Sigmoid colon (tissue), 7 donors: Measurements from ENCODE around the gene SLC16A3. TPM values are rescaled to one million over a fixed set of nuclear protein-coding genes. Genes with fewer than 3 reads are reported as not detected.

ENCODE experiments used
- DNase-seq: peaks from one replicate; pipeline ENCODE4 v3.0.0-alpha.2; 2019
- H3K27ac ChIP-seq, 4 donors: fragments of 200-600 bp; sonication (generic); one replicate each; pipeline ENCODE4 v1.5.1; 2016 to 2019; ENCODE audit warnings: mild to moderate bottlenecking in 1 of 4
- H3K27me3 ChIP-seq, 3 donors: fragments of 200-600 bp; sonication (generic); one replicate each; pipeline ENCODE4 v1.5.1; 2019; ENCODE audit warnings: mild to moderate bottlenecking in 1 of 3
- H3K36me3 ChIP-seq, 4 donors: fragments of 200-600 bp; sonication (generic); one replicate each; pipeline ENCODE4 v1.5.1; 2016 to 2019
- H3K4me1 ChIP-seq, 4 donors: fragments of 200-600 bp; sonication (generic); one replicate each; pipeline ENCODE4 v1.5.1; 2017 to 2019
- H3K4me3 ChIP-seq, 4 donors: fragments of 200-600 bp; sonication (generic); one replicate each; pipeline ENCODE4 v1.5.1; 2017 to 2019; ENCODE audit warnings: mild to moderate bottlenecking in 2 of 4, moderate library complexity in 1 of 4
- H3K9me3 ChIP-seq, 4 donors: fragments of 200-600 bp in 3 of 4; sonication (generic) in 3 of 4; one replicate each; pipeline versions ENCODE4 v1.5.1 to v1.6.1; 2013 to 2019
- CTCF ChIP-seq, 4 experiments: fragments of 450-650 bp in 3 of 4; fragments of 200-600 bp in 1 of 4; IDR thresholded peaks; one replicate each; pipeline ENCODE4 v1.5.1; 2016 to 2019; ENCODE audit warnings: antibody characterized with exemption in 4 of 4, mild to moderate bottlenecking in 3 of 4, moderate library complexity in 2 of 4
- EP300 ChIP-seq, 4 donors: sonication (generic); formaldehyde crosslinking; IDR thresholded peaks; one replicate each; pipeline ENCODE4 v1.6.1; 2017; ENCODE audit warnings: antibody characterized with exemption in 4 of 4
- POLR2A ChIP-seq, 2 donors: fragments of 450-650 bp; IDR thresholded peaks; one replicate each; pipeline ENCODE4 v1.6.1; 2016; ENCODE audit warnings: antibody characterized with exemption in 2 of 2, mild to moderate bottlenecking in 2 of 2, moderate library complexity in 2 of 2
- POLR2AphosphoS5 ChIP-seq, 4 donors: sonication (generic); formaldehyde crosslinking; IDR thresholded peaks; one replicate each; pipeline ENCODE4 v1.6.1; 2017; ENCODE audit warnings: antibody characterized with exemption in 4 of 4
- WGBS, 2 donors: extraction: QIAGEN DNeasy Blood & Tissue Kit; methylation state at CpG; one replicate each; pipeline ENCODE4 v1.1.7; 2013; 5-methylcytosine and 5-hydroxymethylcytosine counted together
- intact Hi-C: fragments of 100-400 bp; cut with DNase I; formaldehyde crosslinking; loops from one replicate; pipeline ENCODE4 v1.15.1; 2023
- polyA plus RNA-seq, 3 donors: library from polyadenylated mRNA; stranded (reverse); fragments of 200-250 nt; gene quantifications; one replicate each; pipeline ENCODE4 v1.2.3, GENCODE V29; 2013
- total RNA-seq, 4 donors: library from RNA; depleted of rRNA; stranded (reverse); fragments of >200 nt; gene quantifications; one replicate each; pipeline ENCODE4 v1.1.0, GENCODE V29; 2016
- donor health status: healthy with polysubstance abuse.
- donor health status: Bipolar disorder and iron deficiency.
- donor health status: healthy.

Gene SLC16A3
- total and polyA plus RNA-seq, 7 donors = 9.6 to 140 (median 12.6) TPM

- peaks cover 0 to 20% (median 15%) of the 10 kb centered on the region in 4 donors for H3K4me1 ChIP-seq
- DNase-seq = no peak
- no peak overlapping the region for H3K4me3 ChIP-seq
- no peaks in the 10 kb centered on the region for H3K27me3 ChIP-seq
- no peaks in the 10 kb centered on the region for H3K36me3 ChIP-seq
- TF ChIP-seq EP300 (IDR thresholded peaks at IDR 0.05) (no peak), CTCF (IDR thresholded peaks at IDR 0.05) (no peak), POLR2A (IDR thresholded peaks at IDR 0.05) (no peak), POLR2AphosphoS5 (IDR thresholded peaks at IDR 0.05) (no peak)
- intact Hi-C loops = no loop called here
- 88 to 90% methylated on average over 12 of the region's 12 CpGs for WGBS, 2 donors
- H3K27ac ChIP-seq = no peak overlapping the region
- H3K9me3 ChIP-seq = no peaks in the 10 kb centered on the region
These were observed 49.0 kb downstream of the SLC16A3 start for GRCh38 chr17:82277851-82278250.

GRCh38 chr17:82278308-82278707, 49.5 kb downstream of the SLC16A3 start:
- DNase-seq = no peak
- H3K4me1 ChIP-seq = peaks cover 0 to 24% (median 18%) of the 10 kb centered on the region in 4 donors
- intact Hi-C loops = no loop called here
- H3K36me3 ChIP-seq = no peaks in the 10 kb centered on the region
- H3K9me3 ChIP-seq = no peaks in the 10 kb centered on the region
- H3K4me3 ChIP-seq = no peak overlapping the region
- no peak for TF ChIP-seq CTCF (IDR thresholded peaks at IDR 0.05)
- 90 to 92% methylated on average over 9 of the region's 9 CpGs for WGBS, 2 donors
- no peaks in the 10 kb centered on the region for H3K27me3 ChIP-seq
- no peak overlapping the region for H3K27ac ChIP-seq

GRCh38 chr17:82278786-82279391, 50.0 kb downstream of the SLC16A3 start:
- no peak for DNase-seq
- no peak overlapping the region for H3K4me3 ChIP-seq
- H3K9me3 ChIP-seq = no peaks in the 10 kb centered on the region
- 85 to 86% methylated on average over 16 of the region's 16 CpGs for WGBS, 2 donors
- H3K4me1 ChIP-seq = peaks cover 0 to 25% (median 20%) of the 10 kb centered on the region in 4 donors
- no peak for TF ChIP-seq POLR2A (IDR thresholded peaks at IDR 0.05)
- no peak for TF ChIP-seq EP300 (IDR thresholded peaks at IDR 0.05)
- no peak for TF ChIP-seq POLR2AphosphoS5 (IDR thresholded peaks at IDR 0.05)
- no peak for TF ChIP-seq CTCF (IDR thresholded peaks at IDR 0.05)
- intact Hi-C loops = no loop called here
- no peak overlapping the region for H3K27ac ChIP-seq
- H3K27me3 ChIP-seq = no peaks in the 10 kb centered on the region
- no peaks in the 10 kb centered on the region for H3K36me3 ChIP-seq

GRCh38 chr17:82280537-82280936, 51.7 kb downstream of the SLC16A3 start:
- Histone ChIP-seq H3K36me3 (no peaks in the 10 kb centered on the region), H3K27me3 (no peaks in the 10 kb centered on the region), H3K4me1 (peaks cover 0 to 10% (median 9%) of the 10 kb centered on the region in 4 donors), H3K9me3 (no peaks in the 10 kb centered on the region), H3K27ac (no peak overlapping the region), H3K4me3 (no peak overlapping the region)
- 94 to 96% methylated on average over 8 of the region's 8 CpGs for WGBS, 2 donors
- no peak for DNase-seq
- TF ChIP-seq POLR2A (IDR thresholded peaks at IDR 0.05) (no peak), POLR2AphosphoS5 (IDR thresholded peaks at IDR 0.05) (no peak), EP300 (IDR thresholded peaks at IDR 0.05) (no peak), CTCF (IDR thresholded peaks at IDR 0.05) (no peak)
- intact Hi-C loops = no loop called here

GRCh38 chr17:82281076-82281475, 52.2 kb downstream of the SLC16A3 start:
- no peaks in the 10 kb centered on the region for H3K36me3 ChIP-seq
- TF ChIP-seq POLR2A (IDR thresholded peaks at IDR 0.05) = no peak
- no peak for TF ChIP-seq EP300 (IDR thresholded peaks at IDR 0.05)
- TF ChIP-seq CTCF (IDR thresholded peaks at IDR 0.05) = no peak
- no peak for TF ChIP-seq POLR2AphosphoS5 (IDR thresholded peaks at IDR 0.05)
- H3K27me3 ChIP-seq = no peaks in the 10 kb centered on the region
- intact Hi-C loops = no loop called here
- no peak overlapping the region for H3K4me3 ChIP-seq
- H3K9me3 ChIP-seq = no peaks in the 10 kb centered on the region
- H3K27ac ChIP-seq = no peak overlapping the region
- DNase-seq = no peak
- peaks cover 0 to 10% (median 9%) of the 10 kb centered on the region in 4 donors for H3K4me1 ChIP-seq
- 78 to 84% methylated on average over 7 of the region's 7 CpGs for WGBS, 2 donors
